Renal pelvis (tissue), 4 donors: ENCODE data around the gene ATG4C. TPM values are rescaled to one million over a fixed set of nuclear protein-coding genes. Genes with fewer than 3 reads are reported as not detected.

Source experiments
- DNase-seq: peaks from one replicate; pipeline ENCODE4 v3.0.0-alpha.2; 2013
- polyA plus RNA-seq, 3 donors: library from polyadenylated mRNA; unstranded; fragments of 120-200 nt; gene quantifications; one replicate each; pipeline ENCODE4 v1.2.1, GENCODE V29; 2013; ENCODE audit not compliant: insufficient read length in 3 of 3

Gene ATG4C
- polyA plus RNA-seq, 3 donors: 17.5 to 18.9 (median 17.8) TPM

DNA sequence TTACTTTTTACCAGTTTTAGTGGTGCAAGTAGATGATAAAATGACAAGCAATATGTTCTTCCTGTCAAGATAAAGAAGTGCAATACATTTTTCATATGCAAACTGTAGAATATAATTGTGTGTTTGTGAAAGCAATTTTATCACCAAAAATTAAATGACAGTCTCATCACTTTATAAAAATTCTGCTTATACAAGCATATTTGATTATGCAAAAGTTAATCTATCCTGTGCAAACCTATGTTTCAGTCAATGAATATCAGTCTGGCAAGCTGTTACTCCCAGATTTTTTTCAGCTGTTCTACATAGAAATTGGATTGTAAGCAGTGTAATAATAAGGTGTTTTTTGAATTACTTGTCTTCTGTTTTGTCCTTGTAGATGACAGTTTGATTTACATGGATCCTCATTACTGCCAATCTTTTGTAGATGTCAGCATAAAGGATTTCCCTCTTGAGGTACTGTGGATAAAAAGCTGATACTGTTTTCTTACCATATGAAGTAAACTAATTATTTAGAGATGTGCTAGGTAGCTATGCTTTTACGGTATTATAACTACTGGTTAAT lies 50.5 kb downstream of the ATG4C start:
- no peak for DNase-seq

DNA sequence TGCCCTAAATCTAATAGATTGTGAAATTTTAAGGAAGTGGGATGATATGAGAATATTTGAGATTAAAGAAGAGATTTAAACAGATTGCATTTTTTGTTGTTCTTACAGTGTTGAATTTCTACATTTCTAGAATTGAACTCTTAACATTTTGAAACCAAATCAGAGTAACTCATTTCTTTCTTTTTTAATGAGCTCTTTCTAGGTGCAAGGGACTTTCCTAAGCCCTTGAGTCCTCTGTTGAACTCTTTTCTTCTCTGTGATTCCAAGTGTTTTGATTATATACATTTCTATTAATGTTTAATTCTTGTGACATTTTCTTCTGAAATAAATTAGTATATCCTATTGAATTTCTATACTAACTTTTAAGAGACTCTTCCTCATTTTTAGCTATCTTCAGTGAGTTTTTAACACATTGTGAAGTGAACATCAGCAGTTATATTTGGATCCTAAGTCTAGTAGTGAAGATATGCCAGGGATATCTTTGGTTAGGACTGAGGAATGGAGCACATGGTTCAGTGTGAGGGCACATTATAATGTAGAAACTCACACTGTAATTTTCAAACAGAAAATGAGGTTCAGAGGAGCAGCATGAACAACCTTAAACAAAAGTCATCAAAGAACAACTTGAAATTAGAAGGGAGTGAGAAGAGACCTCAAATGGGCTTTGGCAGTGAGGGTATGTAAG lies 53.1 kb downstream of the ATG4C start:
- DNase-seq: no peak

DNA sequence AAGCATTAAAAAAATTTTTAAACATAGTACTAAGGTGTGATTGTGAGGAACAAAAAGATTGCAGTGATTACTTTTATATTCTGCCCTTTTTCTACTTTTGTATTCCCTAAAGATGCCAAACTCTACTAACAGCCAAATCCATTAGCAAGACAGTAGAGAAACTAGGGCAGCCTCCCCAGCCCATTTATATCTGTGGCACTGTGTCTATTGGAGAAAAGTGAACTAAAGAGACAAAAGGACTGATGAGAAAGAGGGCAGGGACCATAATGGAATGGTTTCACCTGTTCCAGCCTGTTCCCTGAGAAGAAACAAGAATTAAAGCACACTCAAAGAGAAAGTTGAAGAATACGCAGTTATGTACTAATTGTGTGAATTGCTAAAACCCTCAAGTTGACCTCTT lies 56.6 kb downstream of the ATG4C start:
- DNase-seq: no peak

DNA sequence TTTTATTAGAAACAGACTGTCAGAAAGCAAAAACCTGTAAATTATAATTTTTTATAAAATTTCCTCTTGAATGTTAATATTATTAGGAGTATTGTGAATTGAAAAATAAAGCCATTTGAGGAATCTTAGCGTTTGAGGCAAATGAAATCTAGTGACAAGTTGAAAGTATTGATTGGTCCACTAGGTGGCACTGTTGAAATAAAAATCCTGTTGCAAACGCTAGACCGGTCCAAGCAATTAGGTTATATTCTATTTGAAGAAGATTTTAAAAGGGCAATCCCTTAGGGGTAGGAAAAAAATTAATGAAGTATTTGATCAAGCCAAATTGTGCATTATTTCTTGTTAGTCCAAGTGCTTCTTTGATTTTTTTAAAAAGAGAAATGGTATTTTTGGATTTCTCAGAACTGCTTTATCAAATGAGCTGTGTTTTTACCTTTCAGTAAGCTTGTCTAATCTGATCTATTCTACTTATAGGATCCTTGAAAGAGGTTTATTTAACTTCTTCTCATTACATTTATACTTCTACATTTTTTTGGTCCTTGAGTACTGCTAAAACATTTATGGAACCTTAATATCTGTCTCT lies 57.7 kb downstream of the ATG4C start:
- DNase-seq: peak; percentile 65

DNA sequence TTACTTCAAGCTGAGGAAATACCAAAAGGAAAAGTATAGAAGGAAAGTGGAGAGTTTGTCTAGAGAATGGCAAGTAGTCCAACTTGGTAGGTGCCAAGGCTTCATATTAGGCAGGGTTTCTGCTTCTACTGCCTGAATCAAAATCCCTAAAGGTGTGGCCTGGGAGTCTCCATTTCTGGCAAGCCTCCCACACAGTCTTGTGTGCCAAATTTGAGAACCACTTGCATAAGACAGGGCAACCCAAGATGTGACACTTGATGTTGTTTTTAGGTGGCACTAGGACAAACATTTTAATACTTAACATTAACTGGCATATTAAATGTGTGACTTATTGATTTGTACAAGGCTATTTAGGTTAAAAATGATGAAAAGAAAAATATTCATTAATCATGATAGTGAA lies 60.1 kb downstream of the ATG4C start:
- DNase-seq: no peak

DNA sequence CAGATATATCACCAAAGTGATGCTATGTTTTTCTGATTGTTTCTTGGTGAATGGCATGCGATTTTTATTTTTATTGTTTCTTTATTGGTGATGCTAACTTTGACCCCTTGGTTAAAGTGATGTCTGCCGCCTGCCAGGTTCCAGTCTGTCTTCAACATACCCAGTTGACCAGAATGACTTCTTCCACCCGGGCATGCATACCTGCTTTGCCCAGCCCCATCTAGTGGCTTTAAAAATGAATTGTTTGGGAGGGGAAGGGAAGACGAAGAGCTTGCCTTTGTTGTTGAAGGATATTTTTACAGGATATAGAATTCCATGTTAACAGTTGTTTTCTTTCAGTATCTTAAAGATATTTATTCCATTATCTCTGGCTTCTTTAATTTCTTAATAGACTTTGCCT lies 65.1 kb downstream of the ATG4C start:
- no peak for DNase-seq

DNA sequence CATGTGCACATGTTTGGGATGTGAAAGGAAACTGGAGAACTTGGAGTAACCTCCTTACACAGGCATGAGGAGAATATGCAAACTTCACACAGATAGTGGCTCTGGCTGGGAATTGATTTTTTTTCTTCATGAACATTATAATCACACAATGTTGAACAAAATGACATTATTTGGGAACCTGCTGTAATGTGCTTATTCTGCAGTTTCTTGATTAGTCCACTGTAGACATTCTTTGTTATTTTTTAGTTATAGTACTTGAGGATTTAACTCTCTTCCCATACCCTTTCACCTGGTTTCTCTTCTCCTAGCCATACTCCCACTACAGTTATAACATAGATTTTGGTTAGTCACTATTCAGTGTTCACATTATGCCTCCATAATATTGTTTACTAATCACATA lies 68.3 kb downstream of the ATG4C start:
- DNase-seq: no peak

DNA sequence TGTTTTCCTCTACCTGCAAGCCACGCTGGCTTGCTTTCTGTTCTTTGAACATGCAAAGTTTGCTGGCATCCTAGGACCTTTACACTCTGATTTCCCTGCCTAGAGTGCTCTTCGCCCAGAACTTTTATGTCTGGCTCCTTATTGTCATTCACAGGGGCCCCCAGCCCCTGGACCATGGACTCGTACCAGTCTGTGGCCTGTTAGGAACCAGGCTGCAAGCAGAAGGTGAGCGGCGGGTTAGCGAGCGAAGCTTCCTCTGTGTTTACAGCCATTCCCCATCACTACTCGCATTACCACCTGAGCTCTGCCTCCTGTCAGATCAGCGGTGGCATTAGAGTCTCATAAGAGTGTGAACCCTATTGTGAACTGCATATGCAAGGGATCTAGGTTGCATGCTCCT lies 73.0 kb downstream of the ATG4C start:
- DNase-seq: no peak

DNA sequence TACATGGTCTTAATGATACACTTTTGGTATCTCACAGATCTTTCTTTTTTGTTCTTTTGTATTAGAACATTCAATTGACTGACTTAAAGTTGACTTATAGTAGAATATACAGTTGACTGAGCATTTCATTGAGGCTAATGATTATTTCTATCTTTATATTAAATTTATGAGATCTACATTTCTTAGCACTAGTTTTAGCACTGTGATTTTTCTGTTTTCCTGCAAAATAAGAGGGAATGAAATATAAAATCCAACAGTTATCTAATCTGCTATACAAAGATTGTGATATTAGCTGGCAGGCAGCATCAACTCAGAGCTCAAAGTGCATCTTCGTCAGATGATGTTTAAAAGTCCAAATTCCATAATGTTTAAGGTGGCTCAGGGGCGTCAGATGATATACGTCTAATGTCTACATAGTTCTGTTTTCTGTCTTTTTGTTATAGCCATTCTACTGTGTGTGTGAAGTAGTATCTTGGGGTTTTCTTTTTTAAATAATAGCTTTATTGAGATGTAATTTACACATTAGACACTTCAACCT lies 85.4 kb downstream of the ATG4C start:
- no peak for DNase-seq

DNA sequence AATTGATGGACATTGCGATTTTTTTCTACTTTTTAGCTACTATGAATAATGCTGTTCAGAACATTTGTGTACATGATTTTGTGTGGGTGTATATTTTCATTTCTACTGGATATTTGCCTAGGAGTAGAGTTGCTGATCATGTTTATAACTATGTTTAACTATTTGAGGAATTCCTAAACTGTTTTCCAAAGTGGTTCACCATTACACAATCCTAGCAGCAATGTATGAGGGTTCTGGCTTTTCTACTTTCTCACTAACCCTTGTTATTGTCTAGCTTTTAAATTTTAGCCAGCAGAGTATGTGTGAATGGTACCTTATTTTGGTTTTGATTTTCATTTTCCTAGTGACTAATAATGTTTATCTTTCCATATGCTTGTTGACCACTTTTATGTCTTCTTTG lies 86.2 kb downstream of the ATG4C start:
- no peak for DNase-seq

DNA sequence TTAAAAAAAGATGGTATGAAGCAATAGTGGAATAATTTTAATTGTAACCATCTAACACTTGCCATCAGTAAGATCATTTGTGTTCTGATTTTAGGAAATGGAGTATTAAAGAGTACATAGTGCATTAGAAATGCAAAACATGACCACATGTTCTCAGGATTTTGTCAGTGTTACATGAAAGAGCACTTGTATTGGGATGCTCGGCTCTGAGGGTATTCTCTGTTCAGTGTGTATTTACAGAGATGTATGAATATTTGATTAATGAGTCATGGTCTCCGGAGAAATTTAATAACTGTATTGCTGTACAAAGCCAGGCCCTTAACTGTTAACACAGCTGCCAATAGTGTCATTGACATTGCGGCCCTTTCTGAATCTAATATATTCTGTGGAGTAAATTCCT lies 91.7 kb downstream of the ATG4C start:
- DNase-seq: no peak

DNA sequence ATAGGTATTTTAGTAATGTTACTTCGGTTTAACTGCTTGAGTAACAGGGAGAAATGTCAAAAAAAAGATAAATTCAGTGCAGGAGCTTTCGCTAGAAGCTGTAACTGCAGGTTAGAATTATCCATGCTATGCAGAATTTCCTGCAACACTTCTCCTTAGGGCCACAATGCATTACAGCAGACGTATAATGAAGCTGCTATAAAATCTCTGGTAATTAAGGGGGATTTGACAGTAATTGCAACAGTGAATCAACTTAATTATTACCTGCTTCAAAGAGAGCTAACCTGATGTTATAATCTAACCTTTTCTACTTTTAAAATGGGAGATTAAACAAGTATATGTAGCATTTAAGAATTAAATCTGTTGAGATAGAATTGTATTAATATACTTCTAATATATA lies 92.6 kb downstream of the ATG4C start:
- no peak for DNase-seq

DNA sequence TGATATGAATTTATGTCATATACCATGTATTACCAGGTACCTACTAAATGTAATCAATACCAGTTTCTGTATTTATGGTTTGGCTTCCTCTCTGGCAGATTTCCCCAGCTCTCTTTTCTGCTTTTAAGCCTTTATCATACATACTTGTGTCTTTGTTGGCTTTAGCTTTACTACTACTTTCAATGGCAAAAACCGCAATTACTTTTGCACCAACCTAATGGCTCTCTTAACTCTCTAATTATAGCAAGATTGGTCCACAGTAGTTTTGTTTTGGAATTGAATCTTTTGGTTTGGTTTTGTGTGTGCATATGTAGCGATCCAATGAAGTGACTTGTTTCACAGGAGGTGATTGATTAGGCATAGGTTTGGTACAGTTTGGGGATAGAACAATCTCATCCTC lies 93.6 kb downstream of the ATG4C start:
- no peak for DNase-seq

DNA sequence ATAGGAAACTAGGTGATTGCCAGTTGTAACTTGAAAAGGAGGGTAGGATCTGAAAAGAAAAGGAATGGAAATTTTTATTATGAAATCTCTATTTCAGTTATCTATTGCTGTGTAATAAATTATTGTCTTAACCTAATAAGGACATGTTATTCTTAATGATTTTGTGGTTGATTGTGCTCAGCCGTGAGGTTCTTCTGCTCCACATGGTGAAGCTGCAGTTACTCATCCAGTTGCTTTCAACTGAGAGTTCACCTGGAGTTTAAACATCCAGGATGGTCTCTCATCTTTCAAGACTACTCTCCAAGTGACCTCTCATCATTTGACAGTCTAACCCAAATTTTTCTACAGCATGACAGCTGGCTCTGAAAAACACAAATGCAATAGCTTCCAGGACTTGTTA lies 96.0 kb downstream of the ATG4C start:
- DNase-seq: no peak

DNA sequence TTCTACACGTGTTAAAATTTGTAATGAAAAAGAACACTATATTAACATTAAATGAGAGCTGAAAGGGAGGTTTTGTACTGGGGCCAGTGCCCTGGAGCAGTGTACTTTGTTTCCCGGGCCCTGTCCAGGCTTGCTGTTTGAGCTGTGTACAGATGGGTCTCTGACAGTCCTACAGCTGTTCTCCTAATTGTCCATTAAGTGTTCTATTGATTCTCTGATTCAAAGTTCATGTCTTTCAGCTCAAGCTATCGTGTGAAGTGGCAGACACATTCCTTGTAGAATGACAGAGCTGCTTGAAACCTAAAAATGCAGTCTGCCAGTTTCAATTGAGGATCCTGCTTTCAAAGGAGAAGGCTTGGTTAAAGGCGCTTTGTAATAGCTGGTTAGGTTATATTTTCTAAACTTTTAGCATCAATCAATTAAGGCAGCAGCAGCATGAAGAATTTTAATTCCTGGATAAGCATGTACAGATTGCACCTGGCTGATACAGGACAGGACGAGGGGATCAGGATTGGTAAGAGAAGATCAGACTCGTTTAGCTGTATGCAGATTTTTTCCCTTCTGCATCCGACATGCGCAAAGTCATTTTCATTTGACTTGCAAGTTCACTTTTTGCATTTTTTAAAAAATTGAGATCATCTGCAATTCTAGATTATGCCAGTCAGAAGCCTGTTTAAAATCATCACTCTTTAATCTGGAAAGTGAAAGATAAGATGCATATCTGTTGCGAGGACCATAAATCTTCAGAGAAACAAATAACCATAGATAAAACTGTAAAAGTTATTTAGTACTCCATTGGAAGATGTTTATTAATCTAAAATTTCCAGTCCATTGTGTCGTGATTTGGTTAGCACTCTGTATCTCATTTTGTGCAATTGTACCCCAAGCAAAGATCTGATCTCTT lies 98.5 kb downstream of the ATG4C start:
- DNase-seq: no peak

DNA sequence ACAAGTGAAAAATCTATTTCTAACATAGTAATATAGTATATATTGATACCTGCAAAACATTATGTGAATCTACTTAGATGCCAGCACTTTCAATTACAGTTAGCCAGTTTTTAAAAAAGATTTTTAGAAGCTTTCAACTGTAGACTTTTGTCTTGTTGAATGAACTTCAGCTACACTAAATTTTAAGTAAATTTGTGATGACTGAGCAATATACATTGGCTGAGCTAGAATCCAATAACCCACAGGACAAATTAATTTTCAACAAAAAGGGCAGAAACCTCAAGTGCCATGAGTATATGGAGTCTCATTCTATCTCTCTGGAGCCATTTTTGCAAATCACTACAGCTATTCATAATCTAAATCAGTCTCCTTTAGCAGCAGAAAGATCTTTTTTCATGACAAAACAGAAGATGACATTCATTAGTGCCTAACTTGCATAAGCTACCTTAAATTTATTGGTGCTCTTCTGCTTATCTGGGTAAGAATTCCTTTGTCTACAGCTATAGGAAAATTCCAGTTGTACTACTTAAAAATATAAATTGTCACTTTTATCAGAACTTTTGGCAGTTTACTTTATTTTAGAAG lies 100.3 kb downstream of the ATG4C start:
- DNase-seq: no peak

DNA sequence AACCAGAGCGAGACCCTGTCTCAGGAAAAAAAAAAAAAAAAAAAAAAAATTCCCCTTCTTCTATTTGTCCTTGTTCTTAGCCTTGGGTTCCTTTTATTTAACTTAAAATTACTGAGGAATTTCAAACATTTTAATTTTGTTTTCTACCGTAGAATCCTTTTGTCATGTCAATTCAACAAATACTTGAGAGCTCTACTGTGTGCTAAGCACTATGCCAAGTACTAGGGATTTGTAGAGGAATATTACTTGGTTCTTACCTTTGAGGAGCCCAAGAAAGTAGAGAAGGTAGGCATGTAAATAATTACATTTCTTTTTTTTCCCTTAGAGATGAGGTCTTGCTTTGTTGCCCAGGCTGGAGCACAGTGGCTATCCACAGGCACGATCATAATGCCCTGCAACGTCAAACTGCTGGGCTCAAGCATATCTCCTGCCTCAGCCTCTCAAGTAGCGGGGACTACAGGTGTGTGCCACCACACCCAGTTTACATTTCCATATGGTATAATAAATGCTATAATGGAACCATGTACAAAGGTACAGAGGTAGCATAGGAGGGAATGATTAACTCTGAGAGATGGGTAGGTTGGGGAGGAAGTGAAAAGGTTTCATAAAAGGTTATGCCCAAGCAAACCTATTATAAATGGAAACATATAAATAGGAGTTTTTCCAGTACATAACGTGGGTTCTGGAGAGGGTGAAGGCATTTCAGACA lies 104.0 kb downstream of the ATG4C start:
- no peak for DNase-seq

DNA sequence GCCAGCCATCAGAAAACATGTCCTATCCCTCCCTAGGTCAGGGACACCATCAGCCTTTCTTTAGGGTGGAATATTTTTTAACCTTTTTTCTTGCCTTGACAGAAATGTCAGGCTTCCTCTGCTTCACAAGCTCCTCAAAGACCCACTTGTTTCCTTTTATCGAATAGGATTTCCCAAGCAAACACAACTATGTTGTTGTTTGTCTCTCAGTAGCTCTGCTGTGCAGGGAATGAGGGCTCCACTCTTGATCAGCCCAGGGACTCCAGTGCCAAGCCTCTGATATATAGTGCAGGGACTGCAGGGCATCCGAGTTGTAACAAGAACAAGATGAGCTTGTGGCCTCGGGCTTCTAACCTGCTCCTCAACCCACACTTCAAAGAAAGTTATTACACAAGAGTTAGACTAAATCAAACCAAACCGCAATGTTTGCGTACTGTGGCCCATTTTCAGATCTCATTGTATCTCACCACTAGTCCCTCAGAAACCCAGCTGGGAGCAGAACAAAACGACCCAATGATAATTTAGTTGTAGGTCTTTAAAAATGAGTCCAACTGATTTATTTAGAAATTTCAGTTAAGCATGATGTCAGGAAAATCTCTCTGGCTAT lies 108.1 kb downstream of the ATG4C start:
- DNase-seq: no peak

DNA sequence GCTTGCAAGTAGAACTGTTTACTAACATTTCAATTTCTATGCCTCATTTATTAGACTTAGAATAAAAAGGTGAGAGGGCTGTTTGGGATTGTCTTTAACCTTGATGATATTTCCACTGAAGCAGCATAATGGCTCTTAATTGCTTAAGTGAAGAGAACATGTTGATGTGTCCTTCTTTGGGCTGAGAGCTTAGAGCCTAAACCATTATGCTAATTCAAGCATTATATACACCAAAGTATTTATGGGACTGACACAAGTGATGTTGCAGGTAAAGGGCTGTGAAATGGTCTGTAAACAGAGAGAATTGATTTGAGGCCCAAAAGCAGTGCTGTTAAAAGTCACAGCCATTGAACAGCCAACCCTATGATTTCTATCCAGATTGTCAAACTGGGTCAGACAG lies 113.9 kb downstream of the ATG4C start:
- DNase-seq: no peak

DNA sequence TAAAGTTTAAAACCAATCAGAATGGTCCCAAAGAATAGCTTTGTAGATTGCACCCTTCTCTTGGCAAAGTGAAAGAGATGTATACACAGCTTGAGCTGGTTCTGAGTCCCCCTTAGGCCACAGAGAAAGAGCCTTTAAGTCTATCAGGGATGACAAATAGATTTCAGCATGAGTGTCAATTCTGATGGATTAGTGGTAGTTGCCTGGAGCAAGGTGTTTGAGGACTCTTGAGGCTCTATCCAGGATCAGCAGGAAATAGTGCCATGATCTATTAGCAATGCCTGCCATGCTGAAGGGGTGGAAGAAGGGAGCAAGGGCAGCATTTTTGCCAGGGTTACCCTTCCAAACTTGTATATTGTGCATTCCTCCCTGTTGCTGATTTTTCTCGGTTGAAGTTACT lies 116.6 kb downstream of the ATG4C start:
- DNase-seq: no peak

DNA sequence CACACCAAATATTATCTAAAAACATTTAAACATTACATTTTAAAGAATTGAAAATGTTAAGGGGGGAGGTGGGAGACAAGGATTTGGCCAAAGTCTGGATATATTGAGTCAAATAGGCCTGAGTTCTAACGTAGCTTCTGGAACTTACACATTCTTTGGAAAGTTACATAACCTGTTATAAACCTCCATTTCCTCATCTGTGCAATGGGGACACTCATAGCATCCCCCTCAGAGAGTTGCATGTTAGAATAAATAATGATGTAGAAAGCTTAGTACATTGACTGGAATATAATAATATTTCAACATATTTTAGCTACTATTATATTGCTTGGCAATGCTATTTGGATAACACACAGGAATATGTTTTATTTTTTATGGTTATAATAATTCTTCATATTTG lies 117.7 kb downstream of the ATG4C start:
- no peak for DNase-seq
